ENCODE data around the gene TGFBRAP1.

DNA sequence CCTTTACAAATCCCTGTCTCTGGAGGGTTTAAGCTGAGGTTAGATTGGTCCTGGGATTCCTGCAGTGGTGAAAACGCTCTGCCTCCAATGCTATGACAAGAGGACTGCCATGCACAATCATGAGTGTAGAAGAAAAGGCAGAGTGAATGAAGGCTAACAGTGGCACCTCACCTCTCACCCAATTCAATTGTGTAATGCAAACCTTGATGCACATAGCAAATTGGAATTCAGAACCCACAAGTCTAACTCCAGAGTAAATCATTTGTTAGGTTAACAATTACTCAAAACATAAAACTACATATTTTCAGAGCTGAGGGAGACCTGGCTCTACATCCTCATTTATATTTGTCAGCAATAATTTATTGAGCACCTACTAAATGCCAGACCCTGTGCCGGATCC is 1.8 kb downstream of the TGFBRAP1 start:
- TF ChIP-seq POLR2A (IDR thresholded peaks at IDR 0.05; ENCODE audit: low read depth, low read length) (no peak), POLR2AphosphoS5 (IDR thresholded peaks at IDR 0.05; ENCODE audit: low read depth, low read length) (no peak)

Measured in GM12892 (cell line).